Spleen (tissue), 7 donors: ENCODE measurements around the gene DNAH6.

Experiments used
- CTCF ChIP-seq, 11 experiments: fragments of 200-600 bp in 7 of 11; fragments of 450-650 bp in 4 of 11; sonication (generic) in 4 of 11; IDR thresholded peaks in 8 of 11; conservative IDR thresholded peaks in 3 of 11; 1 replicate in 7 of 11; 2 replicates in 4 of 11; pipeline versions ENCODE4 v1.4.0 to v1.8.0; 2016 to 2021; ENCODE audit warnings: antibody characterized with exemption in 11 of 11, inconsistent platforms in 4 of 11, mild to moderate bottlenecking in 1 of 11
- POLR2A ChIP-seq, 3 donors: fragments of 450-650 bp; IDR thresholded peaks; one replicate each; pipeline ENCODE4 v1.5.1; 2017; ENCODE audit warnings: antibody characterized with exemption in 3 of 3, mild to moderate bottlenecking in 1 of 3
- POLR2AphosphoS5 ChIP-seq, 3 donors: sonication (generic); formaldehyde crosslinking; IDR thresholded peaks; one replicate each; pipeline ENCODE4 v1.5.1; 2017; ENCODE audit warnings: antibody characterized with exemption in 3 of 3
- donor health status: DM: no; HTN: no; CAD: no; lungs with moderate emphysema.
- donor health status: DM: no; HTN: no; CAD: no.
- donor health status: DM: no; HTN: no; CAD: no.

- no peak for TF ChIP-seq POLR2A (IDR thresholded peaks at IDR 0.05)
- TF ChIP-seq CTCF (IDR thresholded peaks at IDR 0.05 in 8 of 11, conservative IDR thresholded peaks at IDR 0.05 in 3 of 11) = no peak
- TF ChIP-seq POLR2AphosphoS5 (IDR thresholded peaks at IDR 0.05) = no peak
Measured at GRCh38 chr2:84821806-84822205, 305.5 kb downstream of the DNAH6 start.
